ENCODE measurements around the gene MAT2A.
A peak's percentile ranks its signal among the peaks of the same experiment; 100 is the strongest.

The MAT2A gene

DNA sequence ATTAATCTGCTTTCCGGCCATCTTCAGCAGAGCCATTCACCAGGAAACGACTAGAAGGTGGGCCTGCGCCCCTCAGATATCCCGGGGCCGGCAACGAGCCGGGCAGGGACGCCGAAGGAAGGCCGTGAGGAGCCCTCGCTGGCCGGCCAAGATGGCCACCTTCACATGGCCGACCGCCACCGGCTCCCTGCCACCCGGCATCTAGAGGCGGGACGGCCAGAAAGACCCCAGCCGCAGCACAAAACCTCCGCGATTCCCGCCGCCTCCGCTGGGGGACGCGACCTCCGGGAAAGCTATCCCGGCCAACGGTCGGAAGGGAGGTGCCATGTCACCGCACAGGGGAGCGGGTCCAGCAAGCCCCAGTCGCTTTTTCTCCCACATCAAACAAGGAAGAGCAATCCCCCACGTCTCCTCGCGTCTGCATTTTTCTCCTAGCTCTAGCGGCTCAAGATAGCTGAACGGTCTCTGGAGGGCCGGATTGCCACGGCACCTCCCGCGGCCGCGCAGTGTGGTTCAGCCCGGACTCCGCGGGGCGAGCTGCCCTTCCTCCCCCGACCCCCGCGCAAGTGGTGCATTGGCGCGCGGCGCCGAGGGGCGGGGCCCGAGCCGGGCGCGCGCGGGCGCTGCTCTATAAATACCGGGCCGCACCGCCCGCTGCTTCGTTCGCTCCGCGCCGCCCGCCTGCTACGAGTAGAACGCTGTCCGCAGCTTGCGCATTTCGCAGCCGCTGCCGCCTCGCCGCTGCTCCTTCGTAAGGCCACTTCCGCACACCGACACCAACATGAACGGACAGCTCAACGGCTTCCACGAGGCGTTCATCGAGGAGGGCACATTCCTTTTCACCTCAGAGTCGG is at the start of gene MAT2A:
TSS of gene MAT2A (plus strand) at position 662 of the 854 bp plus-strand sequence. CDS start at position 782, 120 bp downstream.
- no peak for TF ChIP-seq ZNF274 (IDR thresholded peaks at IDR 0.05; ENCODE audit: low read depth, low read length)
- peak within 1 kb of the TSS; percentile 98 for H3K4me3 ChIP-seq (ENCODE audit: low read length)

DNA sequence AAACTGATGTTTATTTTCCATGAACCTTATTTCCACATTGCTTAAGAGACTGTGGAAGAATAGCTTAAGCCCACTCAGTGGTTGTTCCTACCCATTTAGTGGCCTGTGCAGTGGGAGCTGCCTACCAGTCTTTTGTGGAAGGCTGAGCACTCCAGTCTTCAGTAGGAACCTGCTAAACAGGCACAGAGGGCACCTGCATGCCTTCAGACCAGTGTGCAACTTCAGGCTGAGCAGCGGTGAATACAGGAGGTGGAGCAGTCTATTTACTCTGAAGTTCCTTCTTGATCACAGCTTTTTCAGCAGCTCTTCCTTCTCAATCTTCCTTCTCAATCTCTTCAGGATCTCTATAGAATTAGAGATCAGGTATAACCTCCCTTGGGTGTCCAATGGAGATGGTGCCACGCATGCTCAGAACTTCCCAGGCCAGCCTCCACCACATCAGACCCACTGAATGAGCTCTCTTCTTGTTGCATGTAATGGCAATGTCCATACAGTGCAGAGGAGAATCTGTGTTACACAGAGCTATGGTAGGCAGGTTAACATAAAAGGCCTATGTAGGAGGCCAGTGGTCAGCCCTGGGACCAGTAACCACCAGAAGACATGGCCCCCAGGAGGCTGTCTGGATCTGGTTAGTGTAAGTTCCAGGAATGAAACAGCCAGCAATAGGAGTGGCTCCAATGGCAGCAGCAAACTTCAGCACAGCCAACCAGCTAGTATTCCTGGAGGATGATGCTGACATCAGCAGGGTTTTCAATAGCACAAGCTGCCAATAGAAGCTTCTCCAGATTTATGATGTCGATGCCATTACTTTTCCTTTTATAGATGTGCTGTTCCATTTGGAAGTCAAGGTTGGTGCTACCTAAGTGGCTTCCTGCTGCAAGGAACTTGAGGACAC is 47.9 kb upstream of the MAT2A start:
- H3K4me3 ChIP-seq (ENCODE audit: low read length) = no peak overlapping the region
- no peak for TF ChIP-seq ZNF274 (IDR thresholded peaks at IDR 0.05; ENCODE audit: low read depth, low read length)

DNA sequence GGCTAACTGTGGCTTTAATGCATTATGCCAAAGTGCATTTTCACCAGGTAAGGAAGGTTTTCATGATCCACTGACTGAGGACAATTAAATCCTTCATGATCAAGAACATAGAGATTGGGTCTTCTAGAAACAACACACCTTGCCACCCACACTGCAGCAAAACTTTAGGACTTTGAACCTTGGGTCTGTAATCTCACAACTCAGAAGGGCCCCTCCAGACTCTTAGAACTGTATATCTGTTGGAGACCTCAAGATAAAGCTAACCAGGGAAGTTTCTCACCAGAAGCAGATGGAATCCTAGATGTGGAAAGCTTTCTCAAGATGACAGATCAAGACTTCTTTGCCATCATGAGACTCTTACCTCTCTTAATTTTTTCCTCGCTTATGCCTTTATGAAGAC is 42.5 kb upstream of the MAT2A start:
- TF ChIP-seq ZNF274 (IDR thresholded peaks at IDR 0.05; ENCODE audit: low read depth, low read length) = no peak
- no peak overlapping the region for H3K4me3 ChIP-seq (ENCODE audit: low read length)

DNA sequence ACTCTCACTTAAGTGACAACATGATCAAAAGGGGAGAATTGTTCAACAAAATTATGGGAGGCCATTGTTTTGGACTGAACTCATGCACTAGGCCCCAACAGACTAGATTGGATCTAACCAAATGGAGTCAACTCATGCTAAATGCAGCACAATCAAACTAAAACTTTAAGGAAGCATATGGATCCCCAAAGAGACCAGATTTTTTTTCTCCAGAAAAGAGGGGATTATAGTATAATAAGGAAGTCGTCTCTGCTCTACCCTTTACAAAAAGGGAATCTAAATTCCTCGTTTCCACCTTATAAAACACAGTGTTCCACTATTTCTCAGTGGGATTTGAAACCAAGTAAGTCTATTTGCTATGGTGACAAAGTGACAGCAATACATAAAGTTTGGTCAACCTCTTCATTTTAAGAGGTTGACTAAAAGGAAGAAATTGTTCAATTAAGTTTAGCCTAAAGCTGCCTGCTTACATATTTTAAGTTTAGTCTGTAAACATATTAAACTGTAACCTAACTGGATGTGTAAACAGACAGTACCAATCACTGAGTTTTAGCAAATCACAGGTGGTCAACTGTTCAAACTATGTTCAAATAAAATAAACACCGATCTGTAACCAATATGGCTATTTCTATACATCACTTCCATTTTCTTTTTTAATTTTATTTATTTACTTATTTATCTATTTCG is 40.9 kb upstream of the MAT2A start:
- no peak overlapping the region for H3K4me3 ChIP-seq (ENCODE audit: low read length)
- no peak for TF ChIP-seq ZNF274 (IDR thresholded peaks at IDR 0.05; ENCODE audit: low read depth, low read length)

DNA sequence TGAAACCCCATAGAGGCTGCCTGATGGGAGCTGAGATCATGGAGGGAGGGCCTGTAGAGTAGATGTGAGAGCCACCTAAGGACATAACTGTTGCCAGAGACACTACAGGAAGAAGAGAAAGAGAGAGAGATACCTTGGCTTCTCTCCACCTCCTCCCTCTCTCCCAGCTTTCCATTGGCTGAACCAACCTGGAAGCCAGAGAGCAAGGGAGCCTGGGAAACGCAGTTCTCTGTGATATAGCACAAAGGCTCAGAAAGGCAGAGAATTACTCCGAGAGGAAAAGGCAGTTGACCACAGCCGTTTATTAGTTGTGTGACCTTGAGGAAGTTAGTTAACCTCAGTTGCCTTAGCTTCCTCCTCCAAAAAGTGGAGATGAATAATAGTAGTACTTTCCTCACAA is 37.7 kb upstream of the MAT2A start:
- no peak for TF ChIP-seq ZNF274 (IDR thresholded peaks at IDR 0.05; ENCODE audit: low read depth, low read length)
- H3K4me3 ChIP-seq (ENCODE audit: low read length) = no peak overlapping the region

DNA sequence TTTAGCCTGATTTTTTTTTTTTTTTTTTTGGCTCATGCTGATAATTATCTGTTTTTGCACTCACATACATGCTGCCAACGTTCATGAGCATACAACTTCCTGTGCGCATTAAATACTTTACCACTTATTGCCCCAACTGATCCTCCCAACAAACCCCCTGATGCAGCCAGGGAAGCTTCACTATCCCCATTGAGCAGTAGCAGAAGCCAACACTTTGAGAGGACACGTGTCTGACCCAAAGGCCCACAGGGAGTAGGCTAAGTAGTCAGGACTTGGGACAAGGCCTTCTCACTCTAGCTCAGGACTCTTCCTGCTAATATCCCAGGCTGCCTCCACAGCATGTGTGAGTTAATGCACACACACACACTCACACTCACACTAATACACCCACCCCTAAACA is 36.2 kb upstream of the MAT2A start:
- H3K4me3 ChIP-seq (ENCODE audit: low read length) = no peak overlapping the region
- TF ChIP-seq ZNF274 (IDR thresholded peaks at IDR 0.05; ENCODE audit: low read depth, low read length) = no peak

DNA sequence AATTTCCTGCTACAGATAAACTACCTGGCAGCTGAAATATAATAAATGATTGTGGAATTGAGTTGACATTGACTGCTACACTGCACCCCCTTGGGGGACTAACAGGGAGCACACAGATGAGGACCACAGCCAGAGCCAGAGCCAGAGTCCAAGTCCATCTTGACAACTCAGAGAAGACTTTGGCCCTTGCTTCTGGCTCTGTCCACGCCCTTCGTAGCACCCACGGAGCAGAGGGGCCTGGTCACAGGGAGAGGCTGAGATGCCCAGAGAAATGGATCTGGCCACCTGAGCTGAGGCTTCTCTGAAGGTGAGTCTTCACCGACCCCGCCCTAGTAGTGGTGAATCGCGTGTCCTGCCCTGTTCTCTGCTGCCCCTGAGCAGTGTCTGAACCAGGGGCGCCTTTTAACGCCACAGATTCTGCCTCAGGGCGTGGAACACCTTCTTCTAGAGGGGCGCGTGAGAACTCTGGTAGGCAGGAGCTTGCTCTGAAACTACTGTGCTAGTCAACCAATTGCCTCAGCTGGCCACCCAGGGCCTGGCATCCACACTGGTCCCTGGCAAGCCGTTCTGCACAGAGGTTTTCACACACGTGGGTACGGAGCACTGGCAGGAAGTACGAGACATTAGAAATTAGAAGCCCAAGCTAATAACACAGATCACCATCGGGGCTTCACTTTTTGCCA is 35.7 kb upstream of the MAT2A start:
- H3K4me3 ChIP-seq (ENCODE audit: low read length) = no peak overlapping the region
- TF ChIP-seq ZNF274 (IDR thresholded peaks at IDR 0.05; ENCODE audit: low read depth, low read length) = no peak

DNA sequence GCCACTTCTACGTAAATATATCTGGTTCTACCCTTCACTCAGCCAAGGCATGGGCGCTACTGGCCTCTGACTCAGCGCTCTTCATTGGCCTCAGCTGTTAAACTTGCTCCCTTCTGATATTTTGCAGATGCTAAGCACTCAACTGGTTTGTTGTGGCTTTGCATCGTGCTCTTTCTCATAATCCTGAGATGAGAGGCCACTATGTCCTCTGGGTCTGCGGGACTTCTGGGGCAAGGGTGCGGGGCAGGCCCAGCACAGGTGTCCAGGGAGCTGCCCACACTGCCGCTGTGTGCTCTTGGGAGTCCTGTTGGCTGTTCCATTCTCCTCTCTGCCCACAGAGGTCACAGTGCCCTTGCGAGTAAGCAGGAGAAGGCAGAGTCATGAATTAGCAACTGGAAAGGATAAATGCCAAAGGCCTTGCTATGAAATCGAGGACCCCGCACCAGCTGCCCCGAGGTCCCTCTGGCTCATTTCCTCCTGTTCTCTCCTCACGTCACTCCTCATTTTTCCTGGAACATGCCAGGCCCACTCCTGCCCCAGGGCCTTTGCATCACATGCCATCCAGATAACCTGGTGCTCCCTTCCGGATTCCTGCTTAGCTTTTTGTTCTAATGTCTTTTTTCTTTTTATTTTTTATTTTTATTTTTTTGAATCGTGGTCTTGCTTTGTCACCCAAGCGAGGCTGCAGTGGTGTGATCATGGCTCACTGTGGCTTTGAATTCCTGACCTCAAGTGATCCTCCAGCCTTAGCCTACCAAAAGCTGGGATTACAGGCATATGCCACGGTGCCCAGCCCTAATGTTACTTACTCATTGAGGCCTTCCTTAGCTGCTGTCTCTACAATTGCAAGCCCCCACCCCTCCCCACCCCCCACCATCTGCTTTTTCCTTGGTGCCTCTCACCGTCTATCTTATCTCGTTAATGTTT is 34.9 kb upstream of the MAT2A start:
- no peak overlapping the region for H3K4me3 ChIP-seq (ENCODE audit: low read length)

DNA sequence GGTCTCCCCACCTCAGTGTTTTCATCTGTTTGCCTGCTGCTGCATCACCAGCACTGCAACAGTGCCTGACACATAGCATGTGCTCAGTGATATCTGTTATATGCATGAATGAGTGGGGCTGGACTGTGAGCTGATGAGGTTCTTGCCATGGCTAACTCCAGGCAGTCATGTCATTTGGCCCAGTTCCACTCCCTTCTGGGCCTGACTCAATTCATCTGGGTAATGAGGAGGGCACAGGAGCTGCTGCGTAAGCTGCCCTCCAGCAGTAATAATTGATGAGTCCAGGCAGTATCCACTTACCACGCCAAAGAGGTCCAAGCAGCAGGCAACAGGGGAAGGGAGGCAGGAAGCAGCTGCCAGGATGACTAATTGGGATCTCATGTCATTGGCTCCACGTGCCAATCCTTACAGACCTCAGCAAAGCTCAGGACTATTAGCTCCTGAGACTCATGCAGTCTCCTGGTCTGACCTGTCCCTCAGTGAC is 34.1 kb upstream of the MAT2A start:
- TF ChIP-seq ZNF274 (IDR thresholded peaks at IDR 0.05; ENCODE audit: low read depth, low read length) = no peak
- H3K4me3 ChIP-seq (ENCODE audit: low read length) = no peak overlapping the region

More for the DNA sequence above, 34.9 kb upstream of the MAT2A start:
- no peak for TF ChIP-seq ZNF274 (IDR thresholded peaks at IDR 0.05; ENCODE audit: low read depth, low read length)

DNA sequence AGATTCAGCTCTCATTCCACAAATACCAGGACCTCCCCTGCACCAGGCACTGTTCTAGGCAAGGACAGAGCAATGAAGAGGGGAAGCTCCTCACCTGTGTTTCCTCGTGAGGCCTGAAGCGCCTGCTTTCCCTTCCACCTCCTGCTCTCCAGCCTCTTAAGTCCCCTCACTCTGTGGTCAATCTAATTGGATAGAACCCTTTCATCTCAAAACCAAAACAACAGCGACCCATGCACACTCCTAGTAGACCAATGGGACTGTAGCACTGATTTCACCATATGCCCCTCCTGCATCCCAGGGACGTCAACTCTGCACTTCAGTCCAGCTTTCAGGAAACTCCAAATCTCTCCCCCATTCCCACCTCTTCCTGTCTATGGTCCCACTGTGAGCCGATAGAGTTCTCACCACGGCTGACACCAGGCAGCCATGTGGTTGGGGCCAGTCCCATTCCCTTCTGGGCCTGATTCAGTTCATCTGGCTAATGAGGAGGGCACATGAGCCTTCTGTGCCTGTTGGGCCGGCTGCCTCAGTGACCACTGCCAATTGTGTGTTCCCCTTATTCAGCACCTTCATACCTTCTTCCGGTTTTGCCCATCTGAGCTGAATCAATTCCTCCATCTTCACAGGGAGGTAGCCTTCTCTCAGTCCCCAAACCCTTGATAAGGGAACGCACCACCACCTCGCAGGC is 33.3 kb upstream of the MAT2A start:
- no peak overlapping the region for H3K4me3 ChIP-seq (ENCODE audit: low read length)
- no peak for TF ChIP-seq ZNF274 (IDR thresholded peaks at IDR 0.05; ENCODE audit: low read depth, low read length)

DNA sequence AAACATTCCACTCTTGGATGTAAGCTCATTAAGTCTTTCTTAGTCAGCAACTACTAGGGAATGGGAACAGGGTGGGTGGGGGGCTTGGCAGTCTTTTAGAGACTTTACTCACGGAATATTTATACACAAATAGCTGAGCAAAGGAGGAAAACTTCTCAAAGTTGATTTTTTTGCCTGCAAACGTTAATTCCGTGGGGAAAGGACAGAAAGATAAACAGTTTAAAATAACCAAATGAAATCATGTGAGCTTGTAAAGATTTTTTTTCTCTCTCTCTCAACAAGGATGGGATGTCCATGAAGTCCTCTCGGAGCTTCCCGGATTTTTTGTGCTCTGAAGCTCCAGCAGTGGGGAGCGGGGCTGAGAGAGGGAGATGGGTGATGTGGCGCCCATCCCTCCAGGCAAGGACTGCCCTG is 32.2 kb upstream of the MAT2A start:
- no peak for TF ChIP-seq ZNF274 (IDR thresholded peaks at IDR 0.05; ENCODE audit: low read depth, low read length)
- H3K4me3 ChIP-seq (ENCODE audit: low read length) = no peak overlapping the region
